NCI-H2171 (cell line): ENCODE data around the gene C3orf80.
"Not testable (repeated sequence)": the region's sequence is repeated elsewhere in the genome, so short reads cannot be mapped to it uniquely, and the experiment has no call there.

Source experiments
- DNase-seq: peaks from one replicate; lab custom pipeline; 2025; lab: John Stamatoyannopoulos, UW

Gene C3orf80

DNA sequence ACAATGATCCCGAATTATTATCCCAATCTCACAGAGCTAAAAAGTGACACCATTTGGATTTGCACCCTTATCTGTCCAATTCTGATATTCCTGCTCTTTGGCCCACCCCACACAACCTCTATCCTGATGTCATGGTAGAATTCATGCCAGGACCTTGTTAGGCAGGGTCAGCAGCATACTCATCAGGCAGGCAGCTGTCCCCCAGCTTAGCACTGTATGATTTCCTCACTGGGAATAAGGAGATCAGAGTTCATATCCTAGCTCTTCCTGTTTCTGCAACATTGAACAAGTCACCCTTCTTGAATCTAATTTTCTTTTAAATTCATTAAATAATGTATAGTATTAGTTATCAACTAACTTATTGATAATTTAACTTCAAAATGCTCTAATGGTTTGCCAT lies 12.0 kb upstream of the C3orf80 start:
- DNase-seq, result no peak

DNA sequence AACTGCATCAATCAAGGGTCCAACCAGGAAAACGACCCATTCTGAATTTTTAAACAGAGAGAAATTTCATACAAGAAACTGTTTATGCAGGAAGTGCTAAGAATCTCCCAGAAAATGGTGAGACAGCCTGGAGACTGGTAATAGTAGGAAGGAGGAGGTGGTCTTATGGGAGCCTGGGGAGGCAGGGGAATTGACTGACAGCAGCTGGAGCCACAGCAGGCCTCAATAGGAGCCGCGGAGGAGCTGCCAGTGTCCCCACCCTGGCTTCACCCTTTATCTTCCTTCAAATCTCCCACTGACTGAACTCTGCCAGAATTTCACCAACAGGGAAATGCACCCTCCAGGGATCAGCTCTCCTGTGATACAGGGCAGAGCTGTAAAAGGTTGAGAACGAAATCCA lies 7.5 kb upstream of the C3orf80 start:
- DNase-seq, result no peak

DNA sequence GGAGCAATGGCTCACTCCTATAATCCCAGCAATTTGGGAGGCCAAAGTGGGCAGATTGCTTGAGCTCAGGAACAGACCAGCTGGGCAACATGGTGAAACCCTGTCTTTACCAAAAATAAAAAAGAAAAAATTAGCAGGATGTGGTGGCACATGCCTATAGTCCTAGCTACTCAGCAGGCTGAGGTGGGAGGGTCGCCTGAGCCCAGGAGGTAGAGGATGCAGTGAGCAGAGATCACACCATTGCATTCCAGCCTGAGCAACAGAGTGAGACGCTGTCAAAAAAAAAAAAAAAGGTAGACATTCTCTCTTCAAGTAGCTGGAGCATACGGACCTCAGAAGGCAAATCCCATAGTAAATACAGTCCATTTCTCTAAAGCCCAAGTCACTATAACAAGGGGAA lies 7.1 kb upstream of the C3orf80 start:
- DNase-seq, result no peak

DNA sequence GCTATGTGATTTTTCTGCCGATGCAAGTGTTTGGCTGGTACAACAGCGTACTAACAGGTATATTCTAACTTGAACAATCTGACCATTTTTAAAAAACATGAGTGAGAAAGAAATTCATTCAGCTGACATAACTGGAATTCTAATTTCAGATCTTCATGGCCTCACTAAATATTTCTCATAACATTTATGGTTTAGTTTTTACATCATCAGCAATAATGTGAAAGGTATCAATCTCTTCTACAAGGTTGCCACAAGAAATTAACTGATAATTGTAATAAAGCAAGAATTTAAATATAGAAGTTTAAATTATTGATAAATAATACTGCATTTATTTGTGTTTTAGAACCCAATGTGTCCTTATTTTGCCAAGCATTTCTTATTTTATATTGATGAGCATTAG lies 5.2 kb upstream of the C3orf80 start:
- DNase-seq, result no peak

DNA sequence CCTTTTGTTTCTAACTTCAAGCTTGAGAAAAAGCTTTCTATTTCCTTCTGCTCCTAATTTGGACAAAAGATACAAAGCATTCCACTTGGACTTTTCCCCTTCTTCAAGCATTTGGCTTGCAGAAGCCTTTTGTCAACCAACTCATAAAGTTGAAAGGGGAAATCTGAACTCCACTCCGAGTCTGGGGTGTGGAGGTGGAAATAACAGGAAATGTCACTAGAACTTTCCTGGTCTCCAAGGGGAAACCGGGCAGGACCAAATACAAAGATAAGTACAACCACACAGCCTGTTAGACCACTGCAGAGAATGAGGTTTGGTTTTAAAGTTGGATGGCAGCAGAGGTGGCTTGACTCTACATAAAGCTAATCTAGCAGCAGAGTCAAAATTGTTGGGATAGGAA lies 4.2 kb upstream of the C3orf80 start:
- DNase-seq, result no peak

DNA sequence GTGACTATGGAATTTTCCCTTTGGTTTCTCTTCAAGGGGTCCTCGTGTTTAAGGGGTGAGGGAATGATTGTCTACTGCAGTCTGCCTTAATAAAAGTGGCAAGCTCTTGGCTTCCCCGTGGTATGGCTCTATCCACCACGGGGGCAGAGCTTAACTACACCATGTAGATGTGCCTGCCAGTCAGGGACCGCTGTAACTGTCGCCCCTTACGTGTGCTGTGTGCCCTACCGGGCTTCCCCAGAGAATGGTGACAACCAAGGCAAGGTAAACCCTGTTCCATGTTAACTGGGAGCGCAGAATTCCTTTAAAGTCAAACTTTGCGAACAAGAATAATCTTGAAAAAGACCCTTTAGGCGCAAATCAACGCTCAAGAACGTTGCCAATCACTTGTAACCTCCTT lies 966 bp upstream of the C3orf80 start:
- no peak for DNase-seq

DNA sequence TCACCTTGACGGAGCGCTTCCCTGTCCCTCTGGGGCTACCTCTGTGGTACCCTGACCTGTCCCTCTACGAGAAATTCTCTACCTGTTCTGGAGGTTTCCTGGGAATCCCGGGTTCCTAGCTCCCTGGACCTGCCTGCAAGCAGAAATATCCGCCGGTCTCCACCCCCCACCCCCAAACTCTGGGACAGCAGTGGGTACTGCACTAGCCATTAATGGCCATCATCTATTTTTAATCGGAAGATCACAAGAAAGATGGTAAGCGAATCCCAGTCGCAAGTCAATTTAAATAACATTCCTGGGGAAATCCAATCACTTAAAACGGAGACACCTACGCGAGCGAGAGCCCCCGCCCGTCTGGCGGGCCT lies 429 bp upstream of the C3orf80 start:
- DNase-seq, result no peak

DNA sequence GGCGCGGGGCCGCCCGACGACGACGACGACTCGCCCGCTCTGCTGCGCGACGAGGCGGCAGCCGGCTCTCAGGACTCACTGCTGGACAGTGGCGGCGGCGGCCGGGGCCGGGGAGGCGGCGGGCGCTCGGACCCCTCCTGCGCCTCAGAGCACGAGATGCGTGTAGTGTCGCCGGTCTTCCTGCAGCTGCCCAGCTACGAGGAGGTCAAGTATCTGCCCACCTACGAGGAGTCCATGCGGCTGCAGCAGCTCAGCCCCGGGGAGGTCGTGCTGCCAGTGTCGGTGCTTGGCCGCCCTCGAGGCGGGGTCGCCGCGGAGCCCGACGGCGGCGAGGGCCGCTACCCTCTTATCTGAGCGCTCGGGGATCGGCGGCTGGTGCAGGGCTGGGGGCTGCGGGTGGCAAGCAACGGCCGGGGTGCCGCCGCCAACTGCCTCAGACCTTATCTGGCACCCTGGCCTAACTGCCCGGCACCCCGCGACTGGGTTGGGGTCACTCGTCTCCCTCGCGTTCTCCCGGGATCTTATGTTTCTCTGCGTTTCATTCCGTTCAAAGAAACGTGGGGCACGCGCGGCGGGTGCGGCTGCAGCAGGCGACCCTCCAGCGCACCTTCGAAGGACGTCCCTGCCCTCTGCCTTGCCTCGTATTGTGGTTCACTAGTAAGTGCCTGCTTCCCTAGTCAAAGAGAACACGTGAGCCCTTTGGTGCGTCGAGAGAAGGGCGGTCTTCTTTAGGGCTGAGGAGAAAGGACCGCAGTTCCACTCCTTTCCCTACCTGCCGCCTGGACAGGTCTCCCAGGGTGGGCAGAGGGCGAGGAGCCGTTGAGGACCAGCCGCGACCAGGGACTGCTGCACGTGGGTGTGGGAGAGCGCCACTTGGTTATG lies 1.0 kb downstream of the C3orf80 start:
- no peak for DNase-seq

DNA sequence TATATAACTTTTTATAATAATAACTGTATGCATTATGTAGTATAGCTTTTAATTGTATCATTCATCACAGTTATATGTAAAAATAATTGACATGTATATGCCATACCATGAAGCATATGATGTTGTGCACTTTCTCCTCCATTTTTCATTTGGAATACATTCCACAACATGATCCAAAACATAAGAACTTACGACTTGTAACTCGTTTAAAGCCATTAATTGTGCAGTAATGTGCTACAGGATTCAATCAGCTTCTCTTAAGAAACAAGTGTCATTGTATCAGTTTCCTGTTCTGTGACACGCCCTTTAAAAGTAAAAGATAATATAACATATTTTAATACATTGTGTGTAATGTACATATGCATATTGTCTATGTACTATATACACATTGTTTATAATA lies 2.2 kb downstream of the C3orf80 start:
- DNase-seq, result no peak

DNA sequence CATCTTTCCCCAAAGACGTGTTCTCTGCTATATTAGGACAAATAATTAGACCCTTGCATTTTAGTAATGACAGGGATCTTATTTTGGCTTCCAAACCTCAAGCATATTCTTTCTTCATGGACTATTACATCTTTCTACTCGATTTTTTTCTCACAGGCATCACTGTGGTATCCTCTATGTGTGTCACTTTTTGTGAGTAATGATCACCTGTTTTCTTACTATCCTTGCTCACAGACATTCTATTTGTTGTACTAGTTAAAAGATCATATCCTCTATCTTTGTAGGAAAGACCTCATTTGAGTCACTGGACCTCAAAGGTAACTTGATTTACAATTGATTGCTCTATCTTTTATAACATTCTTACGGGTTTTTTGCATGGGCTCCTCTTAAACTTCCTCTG lies 6.8 kb downstream of the C3orf80 start:
- no peak for DNase-seq

DNA sequence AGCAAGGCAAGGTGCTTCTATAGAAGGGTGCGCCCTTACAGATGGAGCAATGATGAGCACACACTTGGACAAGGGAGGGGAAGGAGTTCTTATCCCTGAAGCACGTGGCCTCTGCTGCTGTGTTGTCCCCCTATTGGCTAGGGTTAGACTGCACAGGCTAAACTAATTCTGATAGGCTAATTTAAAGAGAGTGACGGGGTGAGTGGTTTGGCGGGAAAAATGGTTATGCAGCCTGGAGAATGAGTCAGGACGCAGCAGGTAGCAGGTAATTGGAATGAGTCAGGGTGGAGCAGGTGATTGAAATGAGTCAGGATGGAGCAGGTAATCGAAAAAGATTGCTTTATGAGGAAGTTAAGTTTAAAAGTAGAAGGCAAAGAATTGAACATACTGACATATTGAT lies 15.5 kb downstream of the C3orf80 start:
- DNase-seq, result not testable (repeated sequence)

DNA sequence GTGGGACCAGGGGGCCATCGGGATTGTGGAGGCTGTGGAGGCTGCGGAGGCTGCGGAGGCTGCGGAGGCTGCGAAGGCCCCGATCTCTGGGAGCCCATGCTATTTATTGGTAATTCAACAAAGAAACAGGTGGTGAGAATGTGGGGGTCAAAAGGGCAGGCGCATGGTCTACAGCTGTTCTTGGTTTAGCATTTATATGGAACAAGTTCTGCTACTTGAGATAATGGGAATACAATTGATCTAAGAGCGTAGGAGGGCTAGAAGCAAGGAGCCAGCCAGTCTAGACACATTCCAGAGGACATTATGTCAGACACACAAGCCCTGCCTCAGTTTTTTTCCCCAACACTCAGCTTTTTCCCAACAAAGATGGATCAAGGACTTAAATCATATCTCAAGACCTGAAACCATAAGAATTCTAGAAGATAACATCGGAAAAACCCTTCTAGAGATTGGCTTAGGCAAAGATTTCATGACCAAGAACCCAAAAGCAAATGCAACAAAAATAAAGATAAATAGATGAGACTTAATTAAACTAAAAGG lies 20.1 kb downstream of the C3orf80 start:
- no peak for DNase-seq

DNA sequence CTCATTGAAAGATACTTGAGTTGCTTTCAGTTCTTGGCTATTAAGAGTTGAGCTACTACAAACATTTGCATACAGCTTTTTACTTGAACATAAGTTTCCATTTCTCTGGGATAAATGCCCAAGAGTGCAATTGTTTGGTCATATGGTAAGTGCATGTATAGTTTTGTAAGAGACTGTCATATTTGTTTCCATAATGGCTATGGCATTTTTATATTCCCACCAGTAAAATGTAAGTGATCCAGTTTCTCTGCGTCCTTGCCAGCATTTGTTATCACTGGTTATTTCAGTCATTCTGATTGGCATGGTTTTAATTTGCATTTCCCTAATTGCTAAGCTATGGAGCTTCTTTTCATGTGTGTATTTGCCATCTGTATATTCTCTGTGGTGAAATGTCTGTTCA lies 22.5 kb downstream of the C3orf80 start:
- no peak for DNase-seq

DNA sequence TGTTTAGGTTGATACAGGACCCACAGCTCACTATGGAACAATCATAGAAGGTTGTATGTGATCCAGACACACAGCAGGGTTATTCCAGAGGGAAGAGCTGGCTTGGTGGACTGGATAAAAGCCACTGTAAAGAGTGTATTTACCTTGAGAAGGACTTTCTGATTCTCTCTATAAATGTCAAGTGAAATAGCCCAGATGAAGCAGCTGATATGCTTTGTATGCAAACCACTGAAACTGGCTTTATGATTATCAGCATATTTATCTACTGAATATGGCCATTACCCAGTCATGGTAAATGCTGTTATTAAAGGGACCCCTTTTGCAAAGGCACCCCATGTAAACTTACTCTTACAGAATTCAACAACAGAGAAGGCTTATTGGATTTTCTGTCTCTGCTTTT lies 28.1 kb downstream of the C3orf80 start:
- no peak for DNase-seq

DNA sequence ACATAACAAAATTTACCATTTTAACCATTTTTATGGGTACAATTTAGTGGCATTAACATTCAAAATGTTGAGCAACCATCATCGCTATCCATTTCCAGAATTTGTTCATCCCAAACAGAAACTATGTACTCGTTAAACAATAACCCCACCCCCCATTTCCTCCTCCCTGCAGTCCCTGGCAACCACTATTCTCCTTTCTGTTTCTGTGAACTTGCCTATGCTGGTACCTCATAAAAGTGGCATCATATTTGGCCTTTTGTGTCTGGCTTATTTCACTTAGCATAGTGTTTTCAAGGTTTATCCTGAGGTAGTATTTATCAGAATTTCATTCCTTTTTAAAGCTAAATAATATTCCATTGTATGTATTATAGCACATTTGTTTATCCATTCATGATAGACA lies 32.4 kb downstream of the C3orf80 start:
- no peak for DNase-seq

DNA sequence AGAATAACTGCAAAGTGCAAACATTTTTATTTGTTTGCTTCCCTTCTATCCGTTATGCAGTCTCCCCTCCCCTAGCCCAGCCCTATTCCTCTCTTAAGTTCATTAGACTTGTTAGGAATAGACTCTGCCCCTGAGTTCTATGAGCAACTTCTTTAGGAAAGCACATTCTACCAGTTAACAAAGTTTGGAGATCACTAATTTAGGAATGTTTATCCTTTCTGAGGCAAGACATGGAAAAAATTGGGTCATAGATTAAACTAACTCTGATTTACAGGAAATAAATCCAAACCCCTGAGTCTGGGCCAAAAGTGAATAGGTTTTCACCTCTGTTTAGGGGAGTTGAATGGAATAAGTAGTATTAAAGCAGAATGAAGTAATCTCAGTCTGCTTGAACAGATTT lies 34.4 kb downstream of the C3orf80 start:
- DNase-seq, result no peak

DNA sequence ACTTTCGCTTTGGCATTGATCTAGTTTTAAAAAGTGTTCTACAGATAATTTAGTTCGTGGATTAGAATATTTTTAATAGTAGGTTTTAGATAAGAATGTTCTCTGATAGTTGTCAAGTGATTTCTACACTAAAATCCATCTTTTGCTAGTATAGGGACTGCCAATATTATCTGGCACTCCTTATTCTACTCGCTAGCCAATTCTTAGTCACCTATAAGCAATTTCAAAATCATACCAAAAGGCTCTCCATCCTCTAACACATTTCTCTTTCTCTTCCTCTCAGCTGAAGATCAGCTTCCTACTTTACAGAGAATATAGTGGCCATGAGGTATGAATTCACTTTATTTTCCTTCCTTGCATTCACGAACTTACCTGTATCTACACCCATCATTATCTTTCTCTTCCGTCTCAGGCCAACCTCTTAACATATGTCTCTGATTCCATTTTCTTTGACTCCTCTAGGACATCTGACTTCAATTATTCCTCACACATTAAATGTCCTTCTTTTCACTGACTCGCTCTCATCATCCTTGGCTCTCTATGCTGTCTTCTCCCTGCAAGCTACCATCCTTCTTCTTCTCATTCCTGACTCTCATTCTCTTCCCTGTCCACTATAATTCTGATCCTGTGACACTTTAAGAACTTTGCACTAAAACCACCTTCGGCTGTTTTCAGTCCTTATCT lies 35.5 kb downstream of the C3orf80 start:
- DNase-seq, result no peak

DNA sequence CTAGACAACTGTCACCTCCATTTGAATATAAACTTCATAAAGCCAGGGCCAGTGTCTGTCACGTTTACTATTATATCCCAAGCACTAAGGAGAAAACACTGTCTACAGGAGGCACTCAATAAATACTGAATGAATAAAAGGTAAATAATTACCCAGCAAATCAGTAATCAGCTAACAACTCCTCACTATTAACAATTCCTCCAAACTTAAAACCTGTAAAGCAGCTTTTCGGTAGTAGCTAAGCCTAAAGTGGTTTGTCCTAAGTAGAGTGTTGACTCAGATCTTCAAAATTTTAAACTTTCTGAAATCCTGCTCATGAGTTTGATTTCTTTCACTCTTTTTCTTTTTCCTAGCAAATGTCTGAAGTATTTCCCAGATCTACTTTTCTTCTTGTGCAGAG lies 39.9 kb downstream of the C3orf80 start:
- no peak for DNase-seq
